Raji (cell line): Measurements from ENCODE around the gene PLPPR1.

Experiments used
- POLR2A ChIP-seq: IDR thresholded peaks from 2 replicates; pipeline ENCODE4 v1.6.1; 2011; ENCODE audit warnings: low read depth, low read length, control low read depth; ENCODE audit not compliant: insufficient read depth

PLPPR1 gene

GRCh38 chr9:101365181-101365580 lies 336.7 kb downstream of the PLPPR1 start:
- no peak for TF ChIP-seq POLR2A

GRCh38 chr9:101366038-101366756 lies 337.7 kb downstream of the PLPPR1 start:
- TF ChIP-seq POLR2A, result no peak

GRCh38 chr9:101367323-101367722 lies 338.8 kb downstream of the PLPPR1 start:
- TF ChIP-seq POLR2A, result no peak

GRCh38 chr9:101369286-101369685 lies 340.8 kb downstream of the PLPPR1 start:
- no peak for TF ChIP-seq POLR2A

DNA sequence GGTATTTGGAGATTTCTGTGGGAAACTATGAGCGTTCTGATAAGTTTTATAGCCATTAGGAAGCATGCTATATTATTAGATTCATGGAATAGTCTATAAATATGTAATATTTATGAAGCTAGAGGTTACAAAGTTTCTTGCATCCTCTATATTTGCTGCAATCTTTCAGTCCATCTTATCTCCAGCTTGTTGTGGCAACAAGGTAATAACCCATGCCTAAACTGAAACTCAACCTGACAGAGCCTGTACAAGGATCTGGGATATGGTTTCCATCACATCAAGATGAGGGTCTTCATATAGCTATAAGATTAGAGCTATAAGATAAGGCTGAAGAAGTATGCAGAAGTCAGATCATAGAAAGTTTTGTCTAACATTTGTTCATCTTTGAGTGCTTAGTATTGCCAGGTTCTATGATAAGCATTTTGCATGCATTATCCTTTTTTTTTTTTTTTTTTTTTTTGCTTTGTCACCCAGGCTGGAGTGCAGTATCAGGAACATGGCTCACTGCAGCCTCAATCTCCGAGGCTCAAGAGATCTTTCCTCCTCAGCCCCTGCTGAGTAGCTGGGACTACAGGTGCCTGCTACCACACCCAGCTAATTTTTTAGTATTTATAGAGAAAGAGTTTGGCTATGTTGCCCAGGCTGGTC lies 341.5 kb downstream of the PLPPR1 start:
- TF ChIP-seq POLR2A, result no peak

GRCh38 chr9:101371813-101372212 lies 343.3 kb downstream of the PLPPR1 start:
- no peak for TF ChIP-seq POLR2A

- no peak for TF ChIP-seq POLR2A
Measured at GRCh38 chr9:101372327-101373118, 344.0 kb downstream of the PLPPR1 start.
